HG03432 (cell line): ENCODE measurements around the gene DHFR.

Source experiments
- ATAC-seq: cut with Tn5 transposase; IDR thresholded peaks from one replicate; pipeline ENCODE4 v1.9.1; 2021; ENCODE audit warnings: mild to moderate bottlenecking, moderate library complexity; ENCODE audit not compliant: unreplicated experiment

DHFR gene

GRCh38 chr5:80655231-80655774 lies 520 bp upstream of the DHFR start:
- no peak for ATAC-seq

GRCh38 chr5:80654054-80654390 lies 761 bp downstream of the DHFR start:
- ATAC-seq: peak; percentile 0

- ATAC-seq: no peak
These were observed 1.3 kb downstream of the DHFR start for GRCh38 chr5:80653502-80653901.

DNA sequence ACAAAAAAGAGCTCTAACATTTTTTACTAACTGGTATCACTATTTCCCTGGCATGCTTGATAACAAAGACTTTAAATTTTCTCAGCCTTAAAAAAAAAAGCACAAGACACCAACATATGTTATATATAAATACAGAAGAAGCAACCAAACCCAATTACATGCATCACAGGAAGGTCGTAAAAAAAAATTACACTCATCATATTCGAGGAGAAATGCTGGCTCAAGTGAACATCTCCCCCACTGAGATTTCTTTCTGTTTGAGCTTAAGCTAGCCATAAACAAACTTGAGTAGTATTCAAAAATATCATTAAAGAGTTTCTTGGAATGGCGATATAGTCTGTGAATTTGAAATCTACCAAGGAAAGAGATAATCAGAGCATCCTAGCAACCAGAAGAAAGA lies 7.9 kb downstream of the DHFR start:
- no peak for ATAC-seq

DNA sequence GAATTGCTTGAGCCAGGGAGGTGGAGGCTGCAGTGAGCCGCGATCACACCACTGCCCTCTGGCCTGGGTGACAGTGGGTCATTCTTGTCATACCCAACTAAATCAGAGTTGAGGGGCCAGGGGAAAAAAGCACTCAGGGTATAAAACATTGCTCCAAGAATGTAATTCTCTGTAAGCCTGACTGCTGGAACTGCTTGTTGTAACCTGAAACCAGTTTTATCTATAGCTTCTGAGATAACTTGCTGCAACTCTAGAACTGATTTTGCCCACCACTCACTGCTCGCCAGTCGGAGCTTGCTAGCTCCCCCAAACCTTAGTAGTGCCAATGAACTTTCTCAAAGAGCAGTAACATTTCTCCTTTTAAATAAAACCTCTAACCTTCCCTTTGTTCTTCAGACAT lies 9.9 kb downstream of the DHFR start:
- ATAC-seq: no peak

- ATAC-seq: no peak
These were observed 13.4 kb downstream of the DHFR start for GRCh38 chr5:80641353-80641752.

DNA sequence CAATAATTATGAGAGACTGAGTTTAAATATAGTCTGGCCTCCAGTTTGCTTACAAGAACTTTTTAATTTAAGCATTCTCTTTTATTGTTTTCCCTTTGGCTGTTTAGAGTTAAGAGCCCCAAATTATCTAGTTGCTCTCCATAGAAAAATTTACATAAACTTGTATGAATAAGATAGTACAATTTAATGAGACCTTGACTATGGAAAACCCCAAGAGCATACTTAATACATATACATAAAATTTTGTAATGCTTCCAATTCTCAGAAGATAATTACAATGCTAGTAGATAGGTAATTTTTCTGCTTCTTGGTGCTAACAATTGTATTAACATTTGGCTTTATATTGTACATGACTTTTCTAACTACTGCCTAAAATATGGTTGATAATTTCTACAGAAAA lies 20.6 kb downstream of the DHFR start:
- no peak for ATAC-seq

DNA sequence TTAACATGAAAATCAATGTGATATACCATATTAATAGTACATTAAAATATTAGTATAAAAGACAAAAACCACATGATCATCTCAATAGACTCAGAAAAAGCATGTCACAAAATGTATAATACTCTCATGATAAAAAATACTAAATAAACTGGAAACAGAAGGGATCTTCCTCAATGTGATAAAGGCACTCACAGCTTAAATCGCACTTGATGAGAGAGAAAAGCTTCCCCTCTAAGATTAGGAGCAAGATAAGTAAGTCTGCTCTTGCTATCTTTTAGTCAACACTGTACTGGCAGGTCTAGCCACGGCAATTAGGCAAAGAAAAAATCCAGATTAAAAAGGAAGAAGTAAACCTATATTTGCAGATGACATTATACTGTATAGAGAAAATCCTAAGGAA lies 22.1 kb downstream of the DHFR start:
- ATAC-seq: no peak

- ATAC-seq: no peak
These were observed 23.2 kb downstream of the DHFR start for GRCh38 chr5:80631278-80632259.

DNA sequence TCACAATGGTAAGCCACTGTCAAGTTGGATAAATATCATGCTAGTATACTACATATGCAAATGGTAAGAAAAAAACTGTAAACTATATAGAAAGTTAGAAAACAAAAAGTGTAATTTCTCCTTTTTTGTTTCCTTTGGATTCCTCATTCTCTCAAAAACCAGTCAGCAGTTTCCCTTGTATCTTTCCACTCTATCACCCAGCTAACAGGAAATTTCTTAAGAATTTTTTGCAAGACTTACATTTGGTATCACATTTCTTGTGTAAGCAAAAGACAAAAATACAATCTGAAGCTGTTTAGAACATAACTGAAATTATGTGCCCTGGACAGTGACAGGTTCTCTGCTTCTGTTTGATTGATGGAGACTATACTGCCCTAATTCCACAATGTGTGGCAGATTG lies 25.5 kb downstream of the DHFR start:
- no peak for ATAC-seq

DNA sequence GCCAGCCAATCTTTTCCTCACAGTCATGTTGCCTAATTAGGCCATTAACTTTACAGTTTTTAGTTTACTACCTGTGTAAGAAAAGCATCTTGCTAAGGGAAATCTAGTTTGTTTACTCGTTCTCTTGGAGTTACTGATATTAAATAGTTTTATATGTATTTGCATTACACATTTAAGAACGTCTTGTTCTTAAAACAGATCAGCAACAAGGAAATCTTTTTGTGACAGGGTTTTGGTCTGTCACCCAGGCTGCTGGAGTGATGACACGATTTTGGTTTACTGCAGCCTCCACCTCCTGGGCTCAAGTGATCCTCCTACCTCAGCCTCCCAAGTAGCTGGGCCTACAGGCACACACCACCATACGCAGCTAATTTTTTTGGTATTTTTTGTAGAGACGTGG lies 29.6 kb downstream of the DHFR start:
- ATAC-seq: no peak

DNA sequence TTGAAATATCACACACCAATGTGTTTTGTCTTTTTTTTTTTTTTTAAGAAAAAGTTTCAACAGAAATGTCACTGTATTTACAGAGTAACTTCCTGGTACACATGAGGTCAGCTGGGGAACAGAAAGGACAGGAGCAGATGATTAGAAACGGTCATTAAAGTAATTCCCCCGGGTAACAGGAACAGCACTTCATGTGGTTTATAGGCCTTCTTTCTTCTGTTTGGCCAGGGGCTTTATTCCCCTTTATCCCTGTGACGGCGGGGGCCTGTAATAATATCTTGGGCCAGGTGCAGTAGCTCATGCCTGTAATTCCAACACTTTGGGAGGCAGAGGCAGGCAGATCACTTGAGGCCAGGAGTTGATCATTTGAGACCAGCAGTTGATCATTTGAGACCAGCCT lies 30.8 kb downstream of the DHFR start:
- ATAC-seq: no peak

DNA sequence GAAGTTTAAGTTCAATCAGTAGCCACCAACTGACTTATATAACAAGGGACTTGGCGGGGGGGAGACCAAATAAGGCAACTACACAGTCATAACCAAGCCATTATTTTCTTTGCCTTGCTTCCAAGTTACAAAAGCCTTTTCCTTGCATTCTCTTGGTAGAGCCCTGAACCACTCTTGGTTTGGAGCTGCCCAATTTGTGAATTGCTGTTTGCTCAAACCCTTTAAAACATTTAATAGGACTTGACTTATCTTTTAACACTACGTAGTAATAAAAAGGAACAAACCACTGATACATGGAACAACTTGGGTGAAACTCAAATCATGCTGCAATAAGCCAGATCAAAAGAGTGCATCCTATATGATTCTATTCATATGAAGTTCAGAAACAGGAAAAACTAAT lies 32.0 kb downstream of the DHFR start:
- ATAC-seq: no peak

GRCh38 chr5:80620211-80620610 lies 34.6 kb downstream of the DHFR start:
- no peak for ATAC-seq

DNA sequence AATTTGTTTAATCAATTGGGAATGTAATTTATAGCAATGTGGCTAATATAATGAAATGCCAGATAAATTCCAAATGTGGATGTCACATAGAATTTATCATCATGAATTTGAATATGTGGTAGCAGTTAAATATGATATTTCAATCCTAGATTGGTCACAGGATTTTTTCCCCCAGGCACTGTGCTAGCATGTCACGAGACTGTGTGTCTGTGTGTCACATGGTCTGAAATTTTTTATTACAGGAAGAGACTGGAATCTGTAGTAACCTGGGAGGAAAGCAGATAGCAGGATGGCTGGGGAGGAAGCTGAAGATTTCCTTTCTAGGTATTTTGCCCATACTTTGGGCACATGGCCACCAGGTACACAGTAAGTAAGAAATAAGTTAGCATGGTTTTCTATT lies 35.7 kb downstream of the DHFR start:
- no peak for ATAC-seq

- ATAC-seq: no peak
These were observed 36.3 kb downstream of the DHFR start for GRCh38 chr5:80618438-80618837.

DNA sequence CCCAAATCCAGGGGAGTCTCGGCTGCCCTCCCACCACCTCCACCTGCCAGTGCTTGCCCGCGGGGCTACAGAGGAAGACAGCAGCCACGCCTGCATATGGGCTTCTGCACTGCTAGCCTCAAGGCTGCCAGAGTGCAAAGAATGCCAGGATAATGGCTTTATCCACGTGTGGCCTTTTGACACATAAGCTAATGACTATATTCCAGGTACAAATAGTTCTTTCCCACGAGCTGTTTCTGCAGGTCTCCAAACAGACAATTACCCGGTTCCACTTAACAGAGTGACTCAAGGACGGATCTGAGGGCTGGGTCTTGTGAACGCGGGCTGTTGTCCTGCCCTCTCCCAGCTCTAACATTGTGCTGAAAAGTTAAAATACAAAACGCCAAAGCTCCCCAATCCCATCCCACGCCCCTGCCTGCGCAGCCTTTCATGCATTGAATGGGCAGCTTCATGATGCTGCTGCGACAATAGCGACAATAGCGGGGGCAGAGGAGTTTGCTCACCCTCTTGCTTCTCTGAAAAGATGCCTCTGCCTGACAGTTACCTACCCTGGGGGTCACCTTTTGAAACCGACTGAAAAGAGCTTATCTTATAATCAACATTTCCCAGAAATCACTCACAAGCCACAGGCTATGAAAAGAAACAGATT lies 39.4 kb downstream of the DHFR start:
- no peak for ATAC-seq

DNA sequence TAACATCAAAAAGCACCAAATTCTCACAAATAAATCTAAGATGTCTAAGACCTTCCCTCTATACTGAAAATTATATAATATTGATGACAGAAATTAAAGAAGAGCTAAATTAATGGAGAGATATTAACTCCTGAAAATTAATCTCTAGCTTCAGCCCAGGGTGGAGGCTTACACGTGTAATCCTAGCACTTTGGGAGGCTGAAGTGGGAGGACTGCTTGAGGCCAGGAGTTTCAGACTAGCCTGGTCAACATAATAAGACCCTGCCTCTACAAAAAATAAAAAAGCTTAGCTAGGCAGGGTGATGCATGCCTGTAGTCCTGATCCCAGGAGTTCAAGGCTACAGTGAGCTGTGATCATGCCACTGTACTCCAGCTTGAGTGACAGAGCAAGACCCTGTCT lies 45.1 kb downstream of the DHFR start:
- ATAC-seq: no peak

GRCh38 chr5:80608731-80609130 lies 46.1 kb downstream of the DHFR start:
- no peak for ATAC-seq

GRCh38 chr5:80607832-80608231 lies 47.0 kb downstream of the DHFR start:
- peak; percentile 87 for ATAC-seq

- no peak for ATAC-seq
These were observed 47.4 kb downstream of the DHFR start for GRCh38 chr5:80607343-80607742.
